Measurements from ENCODE around the gene RLF.

Gene RLF

GRCh38 chr1:40239626-40240025 lies 78.4 kb downstream of the RLF start:
- TF ChIP-seq CTCF (IDR thresholded peaks at IDR 0.05; ENCODE audit: insufficient read depth, low read length, missing control alignments), result no peak
- CTCF ChIA-PET, result interaction anchor here (0.7 to 4.0 kb wide), 3 partner anchors 14 to 99 kb away, joined by 3 to 17 read pairs (median 4); no protein-coding TSS in a partner anchor
- no peak overlapping the region for H3K4me3 ChIP-seq (ENCODE audit: low read depth, low read length)
- POLR2A ChIA-PET, result no interaction called here
- DNase-seq (ENCODE audit: low read depth, low spot score), result no peak

GRCh38 chr1:40240390-40240789 lies 79.2 kb downstream of the RLF start:
- no peak for DNase-seq (ENCODE audit: low read depth, low spot score)
- TF ChIP-seq CTCF (IDR thresholded peaks at IDR 0.05; ENCODE audit: insufficient read depth, low read length, missing control alignments), result no peak
- POLR2A ChIA-PET, result no interaction called here
- CTCF ChIA-PET, result interaction anchor here (1.2 to 4.0 kb wide), 3 partner anchors 15 to 75 kb away, joined by 4 to 17 read pairs (median 4); no protein-coding TSS in a partner anchor
- no peak overlapping the region for H3K4me3 ChIP-seq (ENCODE audit: low read depth, low read length)

GRCh38 chr1:40241362-40241761 lies 80.2 kb downstream of the RLF start:
- H3K4me3 ChIP-seq (ENCODE audit: low read depth, low read length), result no peak overlapping the region
- ChIA-PET CTCF (interaction anchor here (0.6 to 4.0 kb wide), 8 partner anchors 16 to 199 kb away, joined by 3 to 17 read pairs (median 4); no protein-coding TSS in a partner anchor), POLR2A (interaction anchor here (0.6 to 1.7 kb wide), 4 partner anchors 15 to 238 kb away, joined by 3 to 7 read pairs (median 4); partner anchors contain the start of gene ZMPSTE24)
- no peak for TF ChIP-seq CTCF (IDR thresholded peaks at IDR 0.05; ENCODE audit: insufficient read depth, low read length, missing control alignments)
- DNase-seq (ENCODE audit: low read depth, low spot score), result no peak

- no peak overlapping the region for H3K4me3 ChIP-seq (ENCODE audit: low read depth, low read length)
- TF ChIP-seq CTCF (IDR thresholded peaks at IDR 0.05; ENCODE audit: insufficient read depth, low read length, missing control alignments), result no peak
- ChIA-PET POLR2A (interaction anchor here (0.8 kb wide), 1 partner anchor 24 kb away, joined by 3 read pairs; no protein-coding TSS in a partner anchor), CTCF (interaction anchor here (0.9 to 1.2 kb wide), 3 partner anchors 91 to 99 kb away, joined by 3 to 5 read pairs (median 4); no protein-coding TSS in a partner anchor)
- DNase-seq (ENCODE audit: low read depth, low spot score), result no peak
Measured at GRCh38 chr1:40243351-40243750, 82.2 kb downstream of the RLF start.

GRCh38 chr1:40244138-40244744 lies 83.1 kb downstream of the RLF start:
- CTCF ChIA-PET, result interaction anchor here (0.9 kb wide), 1 partner anchor 100 kb away, joined by 4 read pairs; no protein-coding TSS in a partner anchor
- POLR2A ChIA-PET, result no interaction called here
- no peak overlapping the region for H3K4me3 ChIP-seq (ENCODE audit: low read depth, low read length)
- TF ChIP-seq CTCF (IDR thresholded peaks at IDR 0.05; ENCODE audit: insufficient read depth, low read length, missing control alignments), result no peak
- DNase-seq (ENCODE audit: low read depth, low spot score), result no peak

- ChIA-PET POLR2A (no interaction called here), CTCF (interaction anchor here (0.6 to 1.1 kb wide), 2 partner anchors 45 to 92 kb away, joined by 3 read pairs; no protein-coding TSS in a partner anchor)
- no peak overlapping the region for H3K4me3 ChIP-seq (ENCODE audit: low read depth, low read length)
- no peak for TF ChIP-seq CTCF (IDR thresholded peaks at IDR 0.05; ENCODE audit: insufficient read depth, low read length, missing control alignments)
- no peak for DNase-seq (ENCODE audit: low read depth, low spot score)
Measured at GRCh38 chr1:40245686-40246085, 84.5 kb downstream of the RLF start.
